Stimulated activated CD8-positive, alpha-beta memory T cell treated with anti-CD3 and anti-CD28 coated beads, Interleukin-12 subunit alpha, Interleukin-12 subunit beta, amount 100 ng/mL, for 1 hour (primary cell): ENCODE data around the gene FBXL13.
"Not testable (repeated sequence)": the region's sequence is repeated elsewhere in the genome, so short reads cannot be mapped to it uniquely, and the experiment has no call there.

Source experiments
- DNase-seq: peaks from one replicate; pipeline ENCODE4 v3.0.0-alpha.2; 2020; ENCODE audit warnings: low read depth

The FBXL13 gene

DNA sequence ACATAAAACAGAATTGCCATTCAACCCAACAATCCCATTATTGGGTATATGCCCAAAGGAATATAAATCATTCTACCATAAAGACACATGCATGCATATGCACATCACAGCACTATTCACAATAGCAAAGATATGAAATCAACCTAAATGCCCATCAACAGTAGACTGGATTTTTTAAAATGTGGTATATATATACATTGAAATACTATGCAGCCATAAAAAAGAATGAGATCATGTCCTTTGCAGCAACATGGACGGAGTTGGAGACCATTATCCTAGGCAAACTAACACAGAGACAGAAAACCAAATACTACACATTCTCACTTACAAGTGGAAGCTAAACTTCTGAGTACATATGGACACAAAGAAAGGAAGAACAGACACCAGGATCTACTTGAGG, 51.0 kb downstream of the FBXL13 start:
- not testable (repeated sequence) for DNase-seq

DNA sequence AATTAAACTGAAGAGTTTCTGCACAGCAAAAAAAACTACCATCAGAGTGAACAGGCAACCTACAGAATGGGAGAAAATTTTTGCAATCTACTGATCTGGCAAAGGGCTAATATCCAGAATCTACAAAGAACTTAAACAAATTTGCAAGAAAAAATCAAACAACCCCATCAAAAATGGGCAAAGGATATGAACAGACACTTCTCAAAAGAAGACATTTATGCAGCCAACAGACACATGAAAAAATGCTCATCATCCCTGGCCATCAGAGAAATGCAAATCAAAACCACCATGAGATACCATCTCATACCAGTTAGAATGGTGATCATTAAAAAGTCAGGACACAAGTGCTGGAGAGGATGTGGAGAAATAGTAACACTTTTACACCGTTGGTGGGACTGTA, 53.1 kb downstream of the FBXL13 start:
- DNase-seq: not testable (repeated sequence)

DNA sequence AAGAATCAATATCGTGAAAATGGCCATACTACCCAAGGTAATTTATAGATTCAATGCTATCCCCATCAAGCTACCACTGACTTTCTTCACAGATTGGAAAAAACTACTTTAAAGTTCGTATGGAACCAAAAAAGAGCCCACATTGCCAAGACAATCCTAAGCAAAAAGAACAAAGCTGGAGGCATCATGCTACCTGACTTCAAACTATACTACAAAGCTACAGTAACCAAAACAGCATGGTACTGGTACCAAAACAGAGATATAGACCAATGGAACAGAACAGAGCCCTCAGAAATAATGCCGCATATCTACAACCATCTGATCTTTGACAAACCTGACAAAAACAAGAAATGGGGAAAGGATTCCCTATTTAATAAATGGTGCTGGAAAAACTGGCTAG, 53.7 kb downstream of the FBXL13 start:
- not testable (repeated sequence) for DNase-seq

DNA sequence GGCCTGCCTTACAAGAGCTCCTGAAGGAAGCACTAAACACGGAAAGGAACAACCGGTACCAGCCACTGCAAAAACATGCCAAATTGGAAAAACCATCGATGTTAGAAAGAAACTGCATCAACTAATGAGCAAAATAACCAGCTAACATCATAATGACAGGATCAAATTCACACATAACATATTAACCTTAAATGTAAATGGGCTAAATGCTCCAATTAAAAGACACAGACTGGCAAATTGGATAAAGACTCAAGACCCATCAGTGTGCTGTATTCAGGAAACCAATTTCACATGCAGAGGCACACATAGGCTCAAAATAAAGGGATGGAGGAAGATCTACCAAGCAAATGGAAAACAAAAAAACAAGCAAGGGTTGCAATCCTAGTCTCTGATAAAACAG, 56.3 kb downstream of the FBXL13 start:
- not testable (repeated sequence) for DNase-seq

DNA sequence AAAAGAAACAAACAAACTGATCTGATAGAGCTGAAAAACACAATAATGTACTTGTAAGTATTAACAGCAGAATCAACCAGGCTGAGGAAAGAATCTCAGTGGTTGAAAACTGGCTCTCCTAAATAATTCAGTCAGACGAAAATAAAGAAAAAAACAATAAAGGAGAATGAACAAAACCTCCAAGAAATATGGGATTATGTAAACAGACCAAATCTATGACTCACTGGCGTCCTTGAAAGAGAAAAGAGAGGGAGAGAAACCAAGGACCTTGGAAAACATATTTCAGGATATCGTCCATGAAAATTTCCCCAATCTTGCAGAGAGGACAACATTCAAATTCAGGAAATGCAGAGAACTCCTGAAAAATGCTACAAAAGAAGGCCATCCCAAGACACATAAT, 62.9 kb downstream of the FBXL13 start:
- DNase-seq: no peak

DNA sequence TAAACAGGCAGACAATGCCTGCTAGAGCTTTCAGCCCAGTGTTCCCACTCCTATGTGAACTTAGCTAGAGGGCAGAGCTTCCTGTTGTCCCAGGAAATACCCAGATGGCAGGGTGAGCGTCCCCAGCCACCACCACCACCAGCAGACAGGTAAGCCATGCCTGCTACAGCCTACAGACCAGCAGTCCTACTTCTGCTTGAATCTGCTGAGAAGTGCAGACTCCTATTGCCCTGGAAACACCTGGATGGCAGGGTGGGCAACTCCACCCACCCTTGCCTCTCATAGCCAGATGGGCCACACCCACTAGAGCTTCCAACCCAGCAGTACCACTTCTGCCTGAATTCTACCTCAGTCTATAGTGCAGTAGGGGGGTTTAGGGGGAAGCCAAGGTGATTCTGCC, 64.4 kb downstream of the FBXL13 start:
- no peak for DNase-seq

DNA sequence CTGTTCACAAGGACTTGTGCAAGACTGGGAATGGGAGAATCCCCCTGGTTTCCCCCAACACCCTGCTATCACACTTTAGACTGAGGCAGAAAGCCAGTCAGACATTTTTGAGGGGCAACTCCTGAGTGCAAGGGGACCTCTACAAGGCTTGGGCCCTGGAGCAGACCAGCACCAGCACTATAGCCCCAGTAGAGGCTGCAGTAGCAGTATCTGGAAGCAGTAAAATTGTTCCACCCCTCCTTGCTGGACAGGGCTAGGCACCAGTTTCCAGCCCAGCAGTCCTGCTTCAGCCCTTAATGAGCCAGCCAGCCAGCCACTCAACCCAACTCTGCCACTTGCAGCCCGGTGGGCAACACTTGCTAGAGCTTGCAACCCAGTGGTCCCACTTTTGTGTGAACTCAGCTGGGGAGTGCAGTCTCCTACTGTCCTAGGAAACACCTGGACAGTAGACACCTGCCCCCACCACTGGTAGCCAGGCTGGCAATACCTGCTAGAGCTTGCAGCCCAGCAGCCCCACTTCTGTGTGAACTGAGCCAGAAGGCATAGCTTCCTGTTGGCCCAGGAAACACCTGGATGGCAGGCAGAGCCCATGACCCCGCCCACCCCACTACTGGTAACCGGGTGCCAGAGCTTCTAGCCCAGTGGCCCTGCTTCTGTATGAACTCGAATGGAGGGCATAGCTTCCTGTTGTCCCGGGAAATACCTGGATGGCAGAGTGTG, 65.0 kb downstream of the FBXL13 start:
- no peak for DNase-seq

DNA sequence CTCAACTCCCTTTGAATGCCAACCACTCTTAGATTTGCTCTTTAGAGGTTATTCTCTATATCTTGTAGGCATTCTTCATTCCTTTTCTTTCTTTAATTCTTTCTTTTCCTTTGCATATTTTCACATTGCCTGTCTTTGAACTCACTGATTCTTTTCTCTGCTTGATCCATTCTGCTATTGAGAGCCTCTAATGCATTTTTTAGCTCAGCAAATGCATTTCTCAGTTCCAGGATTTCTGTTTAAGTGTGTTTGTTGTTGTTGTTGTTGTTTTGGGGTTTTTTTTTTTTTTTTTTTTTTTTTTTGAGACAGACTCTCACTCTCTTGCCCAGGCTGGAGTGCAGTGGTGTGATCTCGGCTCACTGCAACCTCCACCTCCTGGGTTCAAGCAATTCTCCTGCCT, 71.6 kb downstream of the FBXL13 start:
- no peak for DNase-seq

DNA sequence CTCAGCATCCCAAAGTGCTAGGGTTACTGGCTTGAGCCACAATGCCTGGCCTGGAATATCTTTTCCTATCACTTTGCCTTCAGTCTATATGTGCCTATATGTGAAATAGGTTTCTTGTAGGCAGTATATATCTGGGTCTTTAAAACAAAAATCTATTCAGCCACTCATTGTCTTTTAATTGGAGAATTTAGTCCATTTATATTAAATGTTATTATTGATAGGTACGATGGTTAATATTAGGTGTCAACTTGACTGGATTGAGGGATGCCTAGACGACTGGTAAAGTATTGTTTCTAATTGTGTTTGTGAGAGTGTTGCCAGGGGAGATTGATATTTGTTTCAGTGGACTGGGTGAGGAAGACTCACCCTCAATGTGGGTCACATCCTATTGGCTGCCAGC, 73.4 kb downstream of the FBXL13 start:
- no peak for DNase-seq

DNA sequence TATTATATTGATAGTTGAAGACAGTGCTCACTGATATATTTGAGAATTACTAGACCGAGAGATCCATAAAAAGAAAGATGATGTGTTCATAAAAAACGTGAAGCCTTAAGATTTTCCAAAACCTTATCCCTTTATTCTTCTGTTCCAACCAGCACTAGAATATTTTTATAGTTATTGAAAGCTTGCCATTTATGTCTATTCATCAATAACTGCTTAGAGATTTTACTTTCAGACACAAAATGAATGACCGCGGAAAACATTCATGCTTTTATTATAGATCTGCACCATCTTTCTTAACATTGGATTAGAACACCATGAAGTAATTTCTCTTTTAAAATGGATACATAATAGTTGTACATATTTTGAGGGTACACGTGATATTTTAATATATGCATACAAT, 77.6 kb downstream of the FBXL13 start:
- DNase-seq: no peak

DNA sequence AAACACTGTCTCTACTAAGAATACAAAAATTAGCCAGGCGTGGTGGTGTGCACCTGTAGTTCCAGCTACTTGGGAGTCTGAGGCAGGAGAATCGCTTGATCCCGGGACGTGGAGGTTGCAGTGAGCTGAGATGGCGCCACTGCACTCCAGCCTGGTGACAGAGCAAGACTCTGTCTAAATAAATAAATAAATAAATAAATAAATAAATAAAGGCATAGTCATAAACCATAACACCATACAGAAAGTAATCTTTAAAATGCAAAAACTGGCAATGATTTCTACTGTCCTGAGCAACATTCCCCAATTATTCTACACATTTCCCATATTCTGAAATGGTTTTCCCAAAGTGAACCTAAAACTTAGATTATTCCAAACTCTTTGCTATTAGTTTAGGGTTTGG, 79.0 kb downstream of the FBXL13 start:
- DNase-seq: not testable (repeated sequence)

DNA sequence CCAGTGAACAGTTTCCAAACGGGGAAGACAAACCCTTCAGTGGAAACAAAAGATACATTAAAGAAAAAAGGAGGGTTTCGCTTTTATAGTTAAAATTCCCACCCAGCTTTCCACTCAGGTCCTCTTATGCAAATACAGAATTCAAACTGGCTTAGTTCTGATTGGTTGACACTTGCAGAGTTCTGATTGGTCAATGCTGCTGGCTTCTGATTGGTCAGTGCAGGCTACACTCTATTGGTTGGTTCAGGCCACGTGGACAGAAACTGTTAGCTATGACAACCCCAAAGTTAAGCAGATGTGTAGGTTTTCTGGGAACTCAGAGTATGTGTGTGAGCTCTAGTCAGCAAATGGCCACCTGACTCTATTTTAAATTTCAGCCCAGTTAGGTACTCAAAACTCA, 80.0 kb downstream of the FBXL13 start:
- no peak for DNase-seq

DNA sequence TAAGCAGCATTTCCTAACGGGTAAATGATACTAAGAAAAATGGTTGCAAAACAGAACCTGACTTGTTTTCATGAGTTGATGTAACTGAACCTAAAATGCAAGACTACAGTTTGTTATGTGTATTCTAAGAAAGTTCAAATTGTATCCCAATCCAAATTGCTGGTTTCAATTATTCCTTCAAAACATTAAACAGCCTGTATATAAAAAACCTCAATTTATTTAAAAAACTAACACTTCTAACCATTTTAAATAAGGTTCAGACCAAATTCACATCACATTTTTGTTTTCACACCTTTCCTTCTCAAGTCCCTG, 80.9 kb downstream of the FBXL13 start:
- no peak for DNase-seq

DNA sequence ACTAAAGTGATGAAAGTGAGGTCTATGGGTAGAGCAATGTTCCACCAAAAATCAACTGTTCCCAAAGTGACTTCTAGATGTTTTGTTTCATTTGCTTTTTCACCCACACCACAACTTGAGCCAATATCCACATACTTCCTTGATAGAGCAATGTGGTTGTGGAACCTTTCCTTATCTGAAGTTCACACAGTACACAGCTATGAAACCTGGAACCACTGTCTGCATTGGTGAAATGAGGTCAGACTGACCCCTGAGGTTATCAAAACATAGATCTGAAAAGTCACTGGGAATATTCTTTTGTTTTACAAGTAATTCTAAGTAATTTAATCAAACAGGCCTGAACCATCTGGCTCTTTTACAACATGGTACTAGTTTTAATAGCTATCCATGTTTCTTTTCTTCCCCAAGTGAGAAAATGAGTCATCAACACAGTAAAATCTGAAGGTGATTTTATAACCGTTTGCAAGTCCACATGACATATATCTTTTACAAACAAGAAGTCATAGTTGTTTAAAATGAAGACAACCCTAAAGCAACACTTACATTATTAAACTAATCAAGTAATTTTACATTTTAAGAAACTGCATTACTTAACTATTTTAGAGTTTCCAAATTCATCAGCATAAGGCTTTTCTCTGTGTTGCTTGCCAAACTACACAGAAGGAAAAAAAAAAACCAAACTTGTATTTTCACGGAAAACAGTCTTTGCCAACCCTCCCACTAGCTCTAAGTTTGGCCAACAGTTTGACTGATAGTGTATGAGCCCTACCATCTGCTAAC, 81.5 kb downstream of the FBXL13 start:
- DNase-seq: no peak

DNA sequence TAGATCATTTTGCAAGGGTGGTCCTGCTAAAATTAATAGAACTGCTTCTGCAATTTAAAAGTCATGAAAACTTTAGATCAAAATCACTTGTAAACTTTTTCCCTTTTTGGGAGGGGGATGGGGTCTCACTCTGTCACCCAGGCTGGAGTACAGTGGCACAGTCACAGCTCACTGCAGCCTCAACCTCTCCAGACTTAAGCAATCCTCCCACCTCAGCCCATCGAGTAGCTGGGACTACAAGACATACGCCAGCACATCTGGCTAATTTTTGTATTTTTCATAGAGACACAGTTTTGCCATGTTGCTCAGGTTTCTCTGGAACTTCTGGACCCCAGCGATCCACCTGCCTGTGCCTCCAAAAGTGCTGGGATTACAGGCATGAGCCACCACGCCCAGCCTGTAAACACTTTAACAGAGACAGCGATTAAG, 82.1 kb downstream of the FBXL13 start:
- no peak for DNase-seq

DNA sequence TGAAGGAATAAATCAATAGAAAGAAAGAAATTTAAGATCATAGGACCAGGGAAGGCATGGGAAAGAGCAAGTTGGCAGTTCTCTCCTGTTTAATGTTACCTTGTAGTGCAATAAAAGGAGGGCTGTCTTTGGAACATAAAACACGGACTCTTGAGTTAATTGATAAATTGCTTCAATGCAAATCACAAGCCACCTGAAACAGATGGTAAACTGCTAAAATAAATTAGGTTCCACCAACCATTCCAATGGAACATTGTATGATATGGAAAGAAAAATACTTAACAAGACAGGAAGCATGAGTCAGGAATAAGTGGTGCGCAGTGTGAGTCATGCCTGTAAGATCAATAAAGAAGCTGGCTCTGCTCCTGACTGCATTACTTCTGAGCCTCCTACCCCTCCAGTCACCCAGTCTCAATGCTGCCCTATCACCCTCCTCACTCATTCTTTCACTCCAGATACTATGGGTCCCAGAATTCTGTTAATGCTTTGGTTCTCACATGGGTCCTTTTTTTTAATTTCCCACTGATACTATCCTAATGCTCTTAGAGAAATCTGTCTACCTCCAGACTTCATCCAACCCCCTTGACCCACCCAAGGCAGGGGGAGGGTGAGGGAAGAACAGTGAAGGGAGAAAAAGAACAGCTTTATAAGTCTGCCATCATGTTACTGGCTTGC, 82.9 kb downstream of the FBXL13 start:
- DNase-seq: no peak

DNA sequence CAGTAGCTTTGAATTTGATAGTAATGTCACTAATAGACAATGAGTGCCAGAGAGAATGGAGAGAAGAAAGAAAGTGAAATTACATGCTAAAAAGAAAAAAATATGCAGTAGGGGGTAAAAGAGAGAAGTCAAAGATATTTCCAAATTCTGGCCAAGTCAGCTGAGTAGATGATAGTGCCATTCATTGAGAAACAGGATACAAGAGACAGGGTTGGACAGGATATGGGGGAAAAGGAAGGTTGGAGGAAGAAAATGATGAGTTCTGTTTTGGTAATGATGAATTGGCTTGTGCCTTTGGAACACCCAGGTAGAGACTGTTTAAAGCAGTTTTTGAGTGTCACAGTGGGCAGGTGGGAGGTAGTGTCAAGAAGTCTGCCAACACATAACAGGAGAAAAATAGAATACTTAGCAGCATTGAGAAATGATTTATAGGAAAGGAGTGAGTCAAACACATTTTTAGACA, 83.5 kb downstream of the FBXL13 start:
- no peak for DNase-seq

DNA sequence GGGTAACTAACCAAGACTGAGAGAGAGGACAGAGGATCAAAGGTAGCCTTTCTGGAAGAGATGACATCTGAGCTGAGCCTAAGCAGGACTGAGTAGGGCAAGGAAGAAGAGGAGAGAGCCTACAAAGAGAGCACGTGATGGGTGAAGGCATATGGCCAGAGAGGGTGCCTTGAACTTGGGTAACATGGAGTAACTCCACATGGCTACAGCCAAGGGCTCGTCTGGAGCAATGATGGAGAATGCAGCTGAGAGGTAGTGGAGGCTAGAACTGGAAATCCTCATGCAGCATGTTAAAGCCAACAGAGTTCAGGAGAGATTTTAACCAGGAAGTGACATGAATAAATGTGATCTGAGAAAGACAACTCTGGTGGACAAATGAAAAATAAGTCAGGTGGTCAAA, 84.0 kb downstream of the FBXL13 start:
- no peak for DNase-seq

DNA sequence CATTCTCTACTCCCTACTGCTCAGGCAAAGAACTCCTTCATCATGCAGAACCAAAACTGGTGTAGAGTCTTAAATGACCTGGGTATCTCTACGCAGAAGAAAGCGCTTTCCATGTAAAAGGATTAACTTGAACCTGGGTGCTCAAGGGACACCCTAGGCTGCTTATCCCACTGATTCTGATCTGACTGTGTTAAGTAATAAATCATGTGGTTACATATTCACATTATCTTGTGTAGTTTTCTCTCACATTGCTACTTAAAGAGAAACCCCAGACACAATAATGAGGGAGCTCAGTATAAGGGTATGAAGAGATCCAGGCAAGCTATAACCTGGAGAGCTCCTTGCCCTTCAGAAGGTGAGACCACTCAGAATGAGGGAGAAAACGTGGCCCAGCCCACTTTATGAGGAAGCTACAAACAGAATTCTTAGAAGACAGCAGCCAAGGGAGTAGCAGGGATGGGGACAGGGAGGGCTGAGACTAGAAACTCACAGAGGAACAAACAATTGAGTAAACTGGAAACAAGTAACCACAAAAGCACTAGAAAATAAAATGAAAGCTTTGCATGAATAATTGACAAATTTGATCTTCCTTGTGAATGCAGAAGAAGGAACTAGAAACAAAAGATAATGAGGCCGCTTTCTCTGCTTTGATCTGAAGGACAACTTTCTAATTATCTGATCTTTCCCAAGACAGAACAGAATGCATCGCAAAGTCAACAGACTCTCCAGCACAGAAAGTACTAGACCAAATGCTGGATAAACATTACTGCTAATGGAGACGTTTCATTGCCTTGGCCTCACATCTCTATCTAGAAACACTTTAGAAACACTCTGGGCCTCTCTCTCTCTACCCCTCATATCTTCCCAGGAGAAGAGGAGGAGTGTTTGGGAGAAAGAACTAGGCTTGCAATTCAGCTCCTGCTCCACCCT, 85.7 kb downstream of the FBXL13 start:
- DNase-seq: no peak

DNA sequence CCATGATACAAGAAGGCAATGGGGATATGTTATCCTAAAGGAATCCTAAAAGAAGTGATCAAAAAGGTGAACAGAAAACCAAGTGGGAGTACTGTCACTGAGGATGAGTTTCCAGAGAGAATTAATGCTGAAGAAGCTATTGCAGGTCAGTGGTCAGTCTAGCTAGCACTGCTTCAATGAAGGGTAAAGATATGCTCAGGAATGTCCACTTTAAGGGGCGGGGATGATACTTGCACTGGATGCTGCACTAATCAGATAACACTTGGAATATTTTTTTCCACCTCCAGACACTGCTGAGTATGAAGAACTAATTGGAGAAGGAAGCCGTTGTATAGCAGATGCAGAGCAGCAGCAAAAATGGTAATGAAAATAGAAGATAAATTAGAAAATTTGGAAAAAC, 86.5 kb downstream of the FBXL13 start:
- no peak for DNase-seq

DNA sequence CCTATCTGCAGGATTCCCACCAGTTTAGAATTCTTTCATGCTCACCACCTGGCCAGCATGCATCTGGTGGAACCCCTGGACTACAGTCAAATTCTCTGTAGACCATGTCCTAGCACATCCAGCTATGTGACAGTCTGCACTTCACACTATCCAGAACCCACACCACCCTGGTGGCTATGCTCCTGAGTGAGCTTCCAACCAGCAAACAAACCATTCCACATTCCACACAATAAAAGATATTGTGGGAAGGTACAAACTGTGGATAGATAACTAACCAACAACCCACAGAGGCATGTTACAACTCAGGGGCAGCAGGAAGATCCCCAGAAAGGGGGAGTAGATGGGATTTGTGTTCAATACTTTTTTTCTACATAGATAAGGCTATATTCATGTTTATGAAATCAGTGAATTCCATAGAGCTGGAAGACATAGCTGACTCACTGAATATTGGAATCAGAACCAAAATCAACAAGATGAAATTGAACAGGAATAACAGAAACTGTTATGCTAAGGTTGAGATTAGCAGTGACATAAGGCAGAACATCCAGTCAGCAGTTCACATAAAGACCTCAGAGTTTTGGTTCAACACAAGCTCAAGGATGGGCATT, 89.3 kb downstream of the FBXL13 start:
- no peak for DNase-seq

DNA sequence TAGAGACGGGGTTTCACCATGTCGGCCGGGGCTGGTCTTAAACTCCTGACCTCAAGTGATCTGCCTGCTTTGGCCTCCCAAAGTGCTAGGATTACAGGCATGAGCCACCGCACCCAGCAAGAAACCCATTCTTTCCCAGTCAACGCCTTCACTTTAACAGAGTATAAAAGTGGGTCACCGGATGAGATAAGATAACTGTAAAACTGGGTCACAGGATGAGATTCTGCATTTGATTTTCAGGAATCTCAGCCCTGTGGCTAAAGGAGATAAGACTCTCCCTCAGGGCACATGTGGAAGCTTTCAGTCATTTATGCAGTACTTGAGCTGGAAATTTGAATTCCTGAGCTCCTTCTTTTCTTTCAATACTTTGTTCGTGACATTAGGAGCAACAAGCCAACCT, 91.0 kb downstream of the FBXL13 start:
- DNase-seq: no peak
